GM19099 (cell line): ENCODE data around the gene FOXP1.

ENCODE experiments used
- POLR2A ChIP-seq: IDR thresholded peaks from 3 replicates; pipeline ENCODE4 v1.6.1; 2011; ENCODE audit warnings: low read depth; ENCODE audit not compliant: insufficient read length; ENCODE audit errors: extremely low read depth

FOXP1 gene

DNA sequence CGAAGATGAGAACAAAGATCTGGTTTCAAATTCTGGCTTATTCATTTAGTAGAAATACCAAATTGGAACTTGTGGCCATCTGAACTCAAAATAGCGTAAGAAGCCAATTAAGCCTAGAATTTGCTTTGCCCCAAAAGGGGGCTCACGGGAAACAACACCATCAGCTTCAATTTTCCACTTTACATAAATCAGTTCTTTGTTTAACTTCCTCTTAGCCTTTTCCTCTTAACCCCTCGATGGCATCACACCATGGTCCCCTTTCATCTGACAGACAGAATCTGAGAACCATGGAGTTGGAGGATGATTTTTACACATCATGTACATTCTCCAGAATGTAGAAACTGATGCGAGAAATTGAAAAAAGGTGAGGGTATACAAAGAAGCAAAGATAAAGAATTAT, 207.0 kb downstream of the FOXP1 start:
- no peak for TF ChIP-seq POLR2A

DNA sequence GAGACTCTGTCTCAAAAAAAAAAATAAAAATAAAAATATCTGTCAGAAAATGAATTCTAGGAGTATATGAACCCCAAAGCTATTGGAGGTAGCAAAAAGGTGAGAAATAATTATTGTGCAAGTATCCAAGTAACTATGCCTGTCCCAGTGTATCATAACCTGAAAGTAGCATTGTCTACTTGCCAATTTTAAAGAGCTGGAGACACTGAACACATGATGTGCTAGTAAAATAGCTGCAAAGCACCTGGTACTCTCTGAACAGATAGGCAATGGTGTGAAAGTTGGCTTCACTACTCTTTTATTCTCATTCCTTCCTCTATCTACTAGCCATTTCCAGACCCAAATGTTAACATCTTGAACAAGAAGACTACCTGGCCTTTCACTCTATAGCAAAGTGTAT, 208.9 kb downstream of the FOXP1 start:
- TF ChIP-seq POLR2A, result no peak

DNA sequence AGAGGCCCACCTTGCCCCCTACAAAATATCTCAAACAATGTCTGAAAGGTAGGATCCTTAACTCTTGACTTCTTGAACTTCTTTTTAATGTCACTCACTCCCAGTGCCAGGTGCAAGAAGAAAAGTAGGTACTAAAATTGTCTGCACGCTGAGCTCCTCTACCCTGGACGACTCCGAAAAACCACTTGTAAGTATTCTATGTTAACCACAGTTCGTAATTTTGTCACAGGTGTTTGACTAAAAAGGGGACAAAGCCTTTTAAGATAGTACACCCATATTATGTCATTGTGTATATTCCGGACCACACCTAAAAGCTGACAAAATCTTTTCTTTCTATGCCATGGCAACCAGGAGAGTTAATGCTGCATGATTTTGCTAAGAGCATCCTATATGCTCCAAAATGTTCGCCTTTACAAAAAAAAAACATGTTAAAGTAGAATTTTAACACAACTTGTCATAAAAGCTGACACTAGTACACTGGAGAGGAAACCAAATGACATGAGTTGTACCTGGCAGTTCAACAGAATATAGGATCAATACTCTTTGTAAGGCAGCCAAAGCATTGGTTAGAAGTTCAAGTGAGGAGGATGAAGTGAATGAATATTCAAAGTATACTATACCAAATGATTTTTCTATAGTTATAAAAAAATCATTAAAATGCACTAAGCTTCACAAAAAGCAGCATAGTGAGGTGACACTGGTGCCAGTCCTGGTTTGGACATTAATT, 210.5 kb downstream of the FOXP1 start:
- no peak for TF ChIP-seq POLR2A

DNA sequence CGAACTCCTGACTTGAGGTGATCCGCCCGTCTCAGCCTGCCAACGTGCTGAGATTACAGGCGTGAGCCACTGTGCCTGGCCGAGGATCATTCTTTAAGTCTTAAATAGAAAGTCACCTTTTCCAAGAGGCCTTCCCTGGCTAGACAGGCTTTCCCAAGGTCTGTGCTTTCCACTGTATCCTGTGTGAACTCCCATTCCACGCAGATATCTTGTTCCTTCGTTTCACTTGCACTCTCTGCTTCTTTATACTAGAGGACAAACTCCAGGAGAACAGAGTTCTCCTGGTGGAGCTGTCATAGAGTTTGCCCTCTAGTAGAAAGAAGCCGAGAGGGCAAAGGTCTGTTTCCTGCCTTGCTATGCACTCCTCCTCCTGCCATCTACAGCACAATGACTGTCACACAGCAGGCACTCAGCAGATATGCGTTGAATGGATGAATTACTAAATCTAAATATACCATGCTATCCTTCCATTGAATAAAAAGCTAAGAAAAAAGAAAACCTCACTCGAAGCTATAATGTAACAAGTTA, 211.2 kb downstream of the FOXP1 start:
- TF ChIP-seq POLR2A, result no peak

DNA sequence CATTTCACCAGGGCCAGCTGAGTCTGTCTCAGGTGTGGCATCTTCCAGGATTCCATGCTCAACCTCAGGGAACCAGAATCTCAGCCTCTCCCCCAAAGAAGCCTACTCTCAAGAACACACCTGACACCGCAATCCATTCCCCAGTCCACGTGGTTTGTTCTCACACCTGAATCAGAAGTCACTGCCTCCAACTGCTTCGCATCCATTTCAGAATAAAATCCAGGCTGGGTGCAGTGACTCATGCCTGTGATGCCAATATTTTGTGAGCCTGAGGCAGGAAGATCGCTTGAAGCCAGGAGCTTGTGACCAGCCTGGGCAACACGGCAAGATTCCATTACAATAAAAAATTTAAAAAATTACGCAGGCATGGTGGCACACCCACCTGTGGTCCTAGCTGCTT, 212.2 kb downstream of the FOXP1 start:
- TF ChIP-seq POLR2A, result no peak

DNA sequence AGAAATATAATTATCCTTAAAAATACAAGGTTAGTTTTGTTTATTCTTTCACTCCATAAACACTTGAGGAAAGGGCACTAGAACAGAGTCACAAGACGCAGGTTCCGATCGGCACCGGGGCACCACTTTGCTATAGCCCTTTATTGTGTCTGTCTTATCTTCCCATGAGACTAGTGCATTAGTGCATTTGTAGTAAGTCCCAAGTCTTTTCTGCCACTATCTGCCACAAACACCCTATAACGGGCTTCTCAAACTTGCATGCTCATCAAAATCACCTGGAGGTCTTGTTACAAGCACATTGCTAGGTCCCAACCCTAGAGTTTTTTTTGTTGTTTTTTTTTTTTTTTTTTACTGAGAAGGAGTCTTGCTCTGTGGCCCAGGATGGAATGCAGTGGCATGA, 213.1 kb downstream of the FOXP1 start:
- TF ChIP-seq POLR2A, result no peak

DNA sequence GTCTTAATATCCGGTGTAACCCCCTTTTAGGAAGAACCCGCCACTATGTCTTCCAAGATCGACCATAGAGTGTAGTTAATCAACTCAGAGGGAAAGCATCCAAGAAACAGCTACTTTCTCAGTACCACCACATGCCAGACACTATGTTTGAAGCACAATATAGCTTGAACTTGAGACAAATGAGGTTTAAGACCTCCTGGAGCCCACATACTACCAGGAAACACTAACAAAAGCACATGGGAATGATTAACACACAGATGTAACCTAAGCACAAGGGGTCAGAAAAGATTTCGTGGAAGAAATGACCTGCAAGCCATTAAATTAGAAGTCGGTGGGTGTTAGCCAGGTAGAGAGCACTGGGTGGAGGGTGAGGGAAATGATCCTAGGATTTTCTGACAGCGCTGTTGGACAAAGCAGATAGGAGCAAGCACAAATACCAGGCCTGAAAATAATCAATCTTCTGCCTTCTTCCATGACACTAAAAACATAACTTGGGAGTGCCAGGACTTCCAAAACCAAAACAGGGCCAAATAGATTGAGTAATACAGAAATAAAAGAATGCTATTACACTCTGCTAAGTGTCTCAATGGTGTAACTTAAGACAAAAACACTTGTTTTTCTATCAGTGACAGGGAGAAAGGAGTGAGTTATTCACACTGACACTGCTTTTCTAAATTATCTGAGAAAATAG, 213.7 kb downstream of the FOXP1 start:
- no peak for TF ChIP-seq POLR2A

DNA sequence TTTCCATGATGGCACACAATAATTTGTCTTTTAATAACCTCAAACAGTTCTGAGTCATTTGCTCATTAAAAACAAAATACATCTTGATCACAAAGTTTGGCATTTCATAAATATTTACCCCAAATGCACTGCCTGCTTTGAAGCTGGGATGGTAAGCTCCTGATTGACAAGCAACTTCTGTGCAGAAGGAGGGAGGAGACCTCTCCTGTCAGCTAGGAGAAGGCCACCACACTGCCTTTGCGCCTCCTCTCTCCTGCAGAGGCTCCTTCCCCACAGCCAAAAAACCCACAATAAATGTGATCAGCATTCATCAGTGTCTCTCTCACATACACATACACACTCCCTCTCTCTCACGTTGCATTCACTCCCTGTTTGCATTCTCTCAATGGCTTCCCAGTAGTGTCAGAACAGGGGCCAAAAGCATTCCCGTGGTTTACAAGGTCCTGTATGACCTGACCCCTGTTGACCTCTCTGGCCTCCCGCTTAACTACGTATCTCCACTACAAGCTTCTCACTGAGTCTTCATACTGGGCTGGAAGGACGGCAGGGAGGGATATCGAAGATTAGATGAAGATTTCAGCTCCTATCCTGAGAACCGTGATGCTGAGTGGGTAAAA, 216.4 kb downstream of the FOXP1 start:
- no peak for TF ChIP-seq POLR2A

DNA sequence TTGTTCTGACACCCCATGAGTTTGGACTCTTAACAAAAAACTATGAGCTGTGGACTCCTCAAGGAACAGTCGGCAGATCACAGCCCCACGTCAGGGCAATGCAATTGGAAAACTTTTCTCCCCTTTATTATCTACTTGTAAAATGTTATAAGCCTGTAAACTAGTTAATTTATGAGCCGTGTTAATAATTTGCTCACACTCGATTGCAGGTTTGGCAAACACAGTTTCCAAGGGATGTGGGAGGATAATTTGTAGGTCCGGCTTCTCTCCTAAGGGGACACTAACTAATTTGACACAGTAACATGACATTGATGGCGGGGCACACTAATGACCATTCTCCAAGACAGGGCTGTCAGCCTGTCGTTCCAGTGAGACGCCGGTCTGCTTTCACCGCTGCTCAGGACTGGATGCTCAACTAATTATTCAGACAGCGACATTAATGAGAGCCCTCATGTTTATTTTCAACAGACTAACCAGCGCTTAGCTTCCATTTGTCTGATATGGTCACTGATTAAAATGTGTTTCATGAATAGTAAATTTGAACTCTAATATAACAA, 222.1 kb downstream of the FOXP1 start:
- no peak for TF ChIP-seq POLR2A

DNA sequence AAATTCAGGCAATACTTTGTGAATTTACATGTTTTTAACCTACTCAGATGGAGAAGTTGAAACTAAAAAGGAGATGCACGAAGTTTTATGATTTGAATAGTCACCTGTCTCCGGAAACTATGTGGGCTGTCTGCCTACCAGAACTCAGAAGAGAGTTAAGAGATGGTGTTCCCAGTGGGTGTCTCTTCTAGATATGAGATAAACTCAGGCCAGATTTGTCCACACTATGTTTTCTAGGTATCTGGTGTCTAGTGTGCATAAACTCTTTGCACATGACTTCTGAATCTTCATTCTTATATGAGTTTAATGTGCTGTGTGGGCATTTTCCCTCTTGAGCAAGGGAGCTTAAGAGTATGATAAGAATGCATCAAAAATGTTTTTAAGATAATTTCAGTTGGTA, 222.8 kb downstream of the FOXP1 start:
- no peak for TF ChIP-seq POLR2A

DNA sequence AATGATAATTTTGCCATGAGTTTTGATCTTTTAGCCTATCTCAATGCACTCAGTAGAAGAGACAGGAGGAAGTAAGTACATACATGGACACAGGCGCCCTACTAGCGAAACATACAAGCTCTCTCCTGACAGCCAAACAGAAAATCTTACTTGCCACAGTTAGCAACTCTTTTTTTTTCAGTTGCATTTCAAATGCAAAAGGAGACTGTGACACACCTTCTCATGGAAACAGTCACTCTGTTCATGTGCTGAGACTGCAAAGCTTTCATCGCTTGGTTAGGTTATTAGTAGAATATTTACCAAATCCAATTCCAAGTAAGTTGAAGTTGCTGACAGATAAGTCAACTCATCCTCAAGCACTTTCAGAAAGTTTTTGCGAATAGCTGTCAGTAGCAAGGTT, 223.3 kb downstream of the FOXP1 start:
- TF ChIP-seq POLR2A, result no peak

DNA sequence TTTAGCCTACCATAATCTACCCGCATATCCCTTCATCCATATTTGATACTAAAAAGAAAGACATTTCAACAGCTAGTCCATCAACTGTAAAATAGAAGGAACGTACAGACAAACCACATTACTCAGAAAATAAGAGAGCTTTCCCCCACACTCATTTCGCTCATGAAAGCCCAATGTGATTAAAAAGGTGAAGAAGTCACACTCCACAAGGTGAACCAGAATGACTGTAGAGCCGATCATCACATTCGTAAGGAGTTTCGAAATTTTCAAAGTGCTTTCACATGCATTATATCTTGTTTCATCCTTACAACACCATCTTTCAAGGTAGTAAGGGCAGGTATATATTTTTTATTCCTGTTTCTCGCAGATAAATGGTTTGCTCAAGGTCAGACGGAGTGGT, 225.3 kb downstream of the FOXP1 start:
- TF ChIP-seq POLR2A, result no peak

DNA sequence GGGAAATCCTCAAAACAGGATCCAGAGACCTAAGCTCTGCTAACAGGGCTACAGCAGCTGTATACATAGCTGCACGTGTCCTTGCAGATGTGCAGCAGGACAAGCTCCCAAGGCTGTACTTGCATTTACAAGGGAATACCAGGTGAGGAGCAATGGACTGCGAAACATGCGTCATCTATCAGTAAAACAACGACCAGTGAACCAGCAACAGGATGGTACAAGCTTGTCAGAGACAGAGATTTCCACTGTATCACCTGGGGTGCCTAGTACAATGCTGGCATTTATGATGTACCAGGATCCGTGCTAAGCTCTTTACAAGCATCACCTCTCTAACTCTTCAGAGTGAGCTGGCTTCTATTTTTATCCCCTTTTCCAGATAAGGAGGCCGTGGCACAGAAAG, 227.3 kb downstream of the FOXP1 start:
- no peak for TF ChIP-seq POLR2A

DNA sequence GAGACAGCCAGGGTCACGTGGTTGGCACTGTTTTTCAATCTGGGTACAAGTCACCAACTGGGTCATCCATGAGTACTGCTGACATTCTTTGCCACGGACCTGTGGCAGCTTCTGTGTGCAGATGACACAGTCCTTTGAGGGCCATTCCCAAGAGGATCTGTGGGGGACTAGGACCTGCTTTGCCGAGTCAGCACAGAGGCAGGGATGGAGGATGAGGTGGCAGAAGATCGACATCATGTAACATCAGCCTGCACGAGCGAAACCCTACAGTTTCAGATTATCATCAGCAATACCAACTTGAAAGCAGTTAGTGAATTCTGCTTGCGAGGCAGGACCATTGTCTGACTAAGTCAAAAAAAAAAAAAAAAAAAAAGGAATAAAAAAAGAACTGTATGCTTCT, 227.7 kb downstream of the FOXP1 start:
- no peak for TF ChIP-seq POLR2A

DNA sequence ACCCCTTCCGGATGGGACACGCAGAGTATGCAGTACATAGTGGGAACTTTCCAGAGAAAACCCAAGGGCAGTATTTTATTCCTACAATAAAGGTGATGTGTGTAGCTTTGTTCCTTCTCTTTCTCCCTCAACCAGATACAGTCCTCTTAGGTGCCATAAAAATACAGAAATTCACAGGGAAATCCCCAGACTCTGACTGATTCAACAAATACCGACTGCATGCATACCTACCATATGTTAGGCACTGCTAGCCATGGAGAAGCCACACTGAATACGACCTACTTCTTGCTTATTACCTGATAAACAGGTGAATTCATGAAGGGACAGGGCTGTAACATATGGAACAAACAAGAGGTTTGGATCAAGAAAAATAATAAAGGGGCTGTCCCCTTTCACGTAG, 228.5 kb downstream of the FOXP1 start:
- TF ChIP-seq POLR2A, result no peak
